HUES6 (cell line): Measurements from ENCODE around the gene TAF6.

Source experiments
- H3K27ac ChIP-seq: 2 replicates; pipeline ENCODE4 v1.7.0; 2013; ENCODE audit warnings: low read depth, mild to moderate bottlenecking, low read length, inconsistent platforms
- H3K27me3 ChIP-seq: 2 replicates; pipeline ENCODE4 v1.6.1; 2013; ENCODE audit warnings: low read length; ENCODE audit not compliant: control insufficient read depth, insufficient read depth
- H3K36me3 ChIP-seq: 2 replicates; pipeline ENCODE4 v1.6.1; 2013; ENCODE audit warnings: low read length; ENCODE audit not compliant: control insufficient read depth, insufficient read depth
- H3K4me1 ChIP-seq: 2 replicates; pipeline ENCODE4 v1.6.1; 2013; ENCODE audit warnings: low read length; ENCODE audit not compliant: control insufficient read depth, insufficient read depth
- H3K4me3 ChIP-seq: 2 replicates; pipeline ENCODE4 v1.5.1; 2013; ENCODE audit warnings: low read depth, low read length
- H3K9ac ChIP-seq: one replicate; pipeline ENCODE4 v1.6.1; 2013; ENCODE audit warnings: mild to moderate bottlenecking, low read length
- H3K9me3 ChIP-seq: 2 replicates; pipeline ENCODE4 v1.6.1; 2013; ENCODE audit warnings: low read depth, low read length; ENCODE audit not compliant: control insufficient read depth, insufficient read depth

The TAF6 gene

DNA sequence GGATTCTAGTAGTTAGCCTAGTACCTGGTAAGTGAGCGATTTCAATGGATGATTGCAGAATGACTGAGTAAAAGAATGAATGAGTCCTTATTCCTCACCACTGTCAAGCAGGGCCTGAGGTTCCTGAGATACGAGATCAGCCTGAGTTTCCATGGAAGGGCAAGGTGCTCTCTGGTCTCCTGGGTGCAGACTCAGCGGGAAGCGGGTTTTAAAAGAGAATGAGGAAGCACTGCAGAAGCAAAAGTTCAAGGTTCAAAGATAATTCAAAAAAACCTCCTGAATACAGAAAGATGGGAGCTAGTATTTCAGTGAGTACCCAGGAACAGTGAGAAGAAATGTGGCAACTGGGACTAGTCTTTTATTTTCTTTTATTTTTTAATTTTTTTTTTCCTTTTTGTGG lies 42.0 kb downstream of the TAF6 start:
- Histone ChIP-seq H3K4me3 (no peak overlapping the region), H3K36me3 (peaks cover 79% of the 10 kb centered on the region), H3K9ac (no peak overlapping the region), H3K4me1 (peaks cover 4% of the 10 kb centered on the region; the same call in 1 of the 2 replicates), H3K27ac (no peak overlapping the region), H3K9me3 (peaks cover 37% of the 10 kb centered on the region), H3K27me3 (no peaks in the 10 kb centered on the region)

DNA sequence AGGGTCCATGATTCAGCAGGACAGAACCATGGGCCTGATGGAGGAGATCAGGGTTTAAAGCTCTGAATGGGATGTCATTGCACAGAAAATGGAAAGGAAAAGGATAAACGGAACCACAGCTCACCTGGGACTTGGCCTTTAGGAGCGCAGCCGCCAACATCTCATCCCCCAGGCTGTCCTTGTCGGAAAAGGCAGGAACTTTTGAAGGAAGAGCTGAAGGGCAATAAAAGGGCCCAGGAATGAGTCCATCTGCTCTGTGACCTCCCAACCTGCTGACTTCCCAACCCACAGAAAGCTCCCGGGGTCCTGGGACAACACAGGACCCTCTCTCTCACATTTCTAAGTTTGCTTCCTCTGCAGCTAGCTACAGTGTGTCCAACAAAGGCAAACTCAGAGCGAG lies 43.7 kb downstream of the TAF6 start:
- H3K36me3 ChIP-seq = peaks cover 97% of the 10 kb centered on the region
- no peak overlapping the region for H3K4me3 ChIP-seq

DNA sequence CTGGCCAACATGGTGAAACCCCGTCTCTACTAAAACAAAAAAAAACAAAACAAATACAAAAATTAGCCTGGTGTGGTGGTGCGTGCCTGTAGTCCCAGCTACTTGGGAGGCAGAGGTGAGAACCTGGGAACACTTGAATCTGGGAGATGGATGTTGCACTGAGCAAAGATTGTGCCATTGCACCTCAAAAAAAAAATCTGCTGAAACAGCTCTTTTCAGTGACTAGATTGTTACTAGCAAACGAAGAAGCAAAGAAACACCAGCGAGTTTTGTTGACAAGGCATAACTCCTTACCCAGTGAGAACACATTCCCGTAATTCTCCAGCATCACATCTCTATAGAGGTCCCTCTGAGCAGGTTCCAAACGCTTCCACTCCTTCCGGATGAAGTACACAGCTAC lies 44.3 kb downstream of the TAF6 start:
- H3K27ac ChIP-seq = no peak overlapping the region
- no peaks in the 10 kb centered on the region for H3K4me1 ChIP-seq
- H3K4me3 ChIP-seq = no peak overlapping the region
- H3K27me3 ChIP-seq = no peaks in the 10 kb centered on the region
- H3K36me3 ChIP-seq = peaks cover 98% of the 10 kb centered on the region
- no peak overlapping the region for H3K9ac ChIP-seq
- H3K9me3 ChIP-seq = peaks cover 61% of the 10 kb centered on the region

More for the DNA sequence above, 43.7 kb downstream of the TAF6 start:
- Histone ChIP-seq H3K9ac (no peak overlapping the region), H3K27ac (no peak overlapping the region), H3K27me3 (no peaks in the 10 kb centered on the region), H3K9me3 (peaks cover 55% of the 10 kb centered on the region), H3K4me1 (peaks cover 4% of the 10 kb centered on the region; the same call in 1 of the 2 replicates)

DNA sequence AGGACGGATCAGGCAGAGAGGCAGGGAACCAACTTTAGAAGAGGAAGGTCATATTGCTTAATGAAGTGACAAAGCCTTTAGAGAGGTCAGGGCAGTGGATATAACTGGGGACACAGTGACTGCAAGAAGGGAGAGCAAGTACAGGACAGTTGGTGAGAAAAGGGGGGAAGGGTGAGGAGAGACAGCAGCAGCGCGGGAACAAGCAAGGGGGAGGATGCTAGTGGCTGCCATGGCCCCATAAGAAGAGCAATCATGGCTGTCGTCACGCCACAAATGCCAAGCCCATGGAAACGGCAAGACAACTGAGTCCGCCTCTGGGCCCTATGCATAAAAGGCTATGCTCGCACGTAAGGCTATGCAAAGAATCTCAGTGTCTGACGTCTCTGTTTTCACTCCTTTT lies 46.7 kb downstream of the TAF6 start:
- no peak overlapping the region for H3K27ac ChIP-seq
- H3K4me1 ChIP-seq = no peaks in the 10 kb centered on the region
- H3K27me3 ChIP-seq = no peaks in the 10 kb centered on the region
- peaks cover 92% of the 10 kb centered on the region for H3K36me3 ChIP-seq
- H3K9ac ChIP-seq = no peak overlapping the region
- H3K4me3 ChIP-seq = no peak overlapping the region
- H3K9me3 ChIP-seq = peaks cover 63% of the 10 kb centered on the region

DNA sequence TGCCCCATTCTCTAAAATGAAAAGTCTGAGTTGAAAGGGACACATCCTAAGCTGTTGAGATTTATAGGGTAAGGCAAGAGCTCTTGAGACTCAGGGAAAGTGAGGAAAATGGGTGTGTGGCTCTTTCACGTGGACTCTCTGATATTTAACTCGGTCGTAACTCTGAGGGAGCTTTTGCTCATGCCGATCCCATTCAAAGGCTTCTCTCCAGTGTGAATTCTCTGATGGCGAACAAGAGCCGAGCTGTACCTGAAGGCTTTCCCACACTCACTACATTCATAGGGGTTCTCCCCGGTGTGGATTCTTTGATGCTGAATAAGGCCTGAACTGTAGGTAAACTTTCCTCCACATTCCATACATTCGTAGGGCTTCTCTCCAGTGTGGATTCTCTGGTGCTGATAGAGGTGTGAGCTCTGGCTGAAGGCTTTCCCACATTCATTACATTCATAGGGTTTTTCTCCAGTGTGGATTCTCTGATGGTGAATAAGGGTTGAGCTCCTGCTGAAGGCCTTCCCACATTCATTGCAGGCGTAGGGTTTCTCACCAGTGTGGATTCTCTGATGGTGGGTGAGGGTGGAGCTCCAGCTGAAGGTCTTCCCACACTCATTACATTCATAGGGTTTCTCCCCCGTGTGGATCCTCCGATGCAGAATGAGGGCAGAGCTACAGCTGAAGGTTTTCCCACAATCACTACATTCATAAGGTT lies 48.0 kb downstream of the TAF6 start:
- peaks cover 60% of the 10 kb centered on the region for H3K9me3 ChIP-seq

DNA sequence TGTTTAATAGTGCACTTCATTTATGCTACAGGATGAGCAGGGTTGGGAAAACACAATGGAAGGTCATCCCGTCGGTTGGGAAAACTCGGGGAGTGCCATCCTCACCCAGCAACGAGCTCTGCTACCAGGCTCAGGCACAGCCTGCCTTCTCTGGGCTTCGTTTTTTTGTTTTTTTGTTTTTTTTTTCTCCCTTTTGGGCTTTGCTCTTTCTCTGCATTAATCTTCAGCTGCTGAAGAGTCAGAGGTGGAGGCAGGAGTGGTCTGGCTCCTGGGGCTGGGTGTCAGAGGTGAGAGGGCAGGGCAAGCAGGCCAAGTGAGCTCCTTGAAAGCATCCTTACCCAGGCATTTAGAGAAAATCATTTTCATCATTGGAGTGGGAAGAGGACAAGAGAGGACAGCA lies 49.2 kb downstream of the TAF6 start:
- H3K9ac ChIP-seq = no peak overlapping the region
- no peaks in the 10 kb centered on the region for H3K4me1 ChIP-seq
- H3K27ac ChIP-seq = no peak overlapping the region
- no peaks in the 10 kb centered on the region for H3K27me3 ChIP-seq
- H3K9me3 ChIP-seq = peaks cover 52% of the 10 kb centered on the region
- H3K4me3 ChIP-seq = no peak overlapping the region
- peaks cover 76% of the 10 kb centered on the region for H3K36me3 ChIP-seq

More for the DNA sequence above, 48.0 kb downstream of the TAF6 start:
- no peak overlapping the region for H3K4me3 ChIP-seq
- H3K27me3 ChIP-seq = no peaks in the 10 kb centered on the region
- no peaks in the 10 kb centered on the region for H3K4me1 ChIP-seq
- H3K9ac ChIP-seq = no peak overlapping the region
- H3K36me3 ChIP-seq = peaks cover 80% of the 10 kb centered on the region
- H3K27ac ChIP-seq = no peak overlapping the region

DNA sequence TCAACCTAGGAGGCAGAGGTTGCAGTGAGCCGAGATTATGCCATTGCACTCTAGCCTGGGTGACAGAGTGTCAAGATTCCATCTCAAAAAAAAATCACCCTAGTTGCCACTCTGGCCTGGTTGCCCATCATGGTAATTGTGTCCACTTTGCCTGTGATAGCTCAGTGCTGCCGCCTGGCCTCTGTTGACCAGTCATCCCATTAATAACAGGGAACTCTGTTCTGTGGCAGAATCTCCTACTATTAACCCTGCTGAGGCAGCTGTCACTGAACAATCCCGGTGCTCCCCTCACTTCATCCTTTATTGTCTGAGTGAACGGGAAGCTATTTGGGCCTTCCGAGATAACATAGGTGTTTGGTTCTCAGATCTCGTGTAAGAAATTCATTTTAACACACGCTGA lies 52.2 kb downstream of the TAF6 start:
- H3K27ac ChIP-seq = no peak overlapping the region
- no peak overlapping the region for H3K9ac ChIP-seq
- no peak overlapping the region for H3K4me3 ChIP-seq
- peaks cover 71% of the 10 kb centered on the region for H3K36me3 ChIP-seq
- no peaks in the 10 kb centered on the region for H3K27me3 ChIP-seq
- peaks cover 23% of the 10 kb centered on the region for H3K9me3 ChIP-seq
- no peaks in the 10 kb centered on the region for H3K4me1 ChIP-seq

DNA sequence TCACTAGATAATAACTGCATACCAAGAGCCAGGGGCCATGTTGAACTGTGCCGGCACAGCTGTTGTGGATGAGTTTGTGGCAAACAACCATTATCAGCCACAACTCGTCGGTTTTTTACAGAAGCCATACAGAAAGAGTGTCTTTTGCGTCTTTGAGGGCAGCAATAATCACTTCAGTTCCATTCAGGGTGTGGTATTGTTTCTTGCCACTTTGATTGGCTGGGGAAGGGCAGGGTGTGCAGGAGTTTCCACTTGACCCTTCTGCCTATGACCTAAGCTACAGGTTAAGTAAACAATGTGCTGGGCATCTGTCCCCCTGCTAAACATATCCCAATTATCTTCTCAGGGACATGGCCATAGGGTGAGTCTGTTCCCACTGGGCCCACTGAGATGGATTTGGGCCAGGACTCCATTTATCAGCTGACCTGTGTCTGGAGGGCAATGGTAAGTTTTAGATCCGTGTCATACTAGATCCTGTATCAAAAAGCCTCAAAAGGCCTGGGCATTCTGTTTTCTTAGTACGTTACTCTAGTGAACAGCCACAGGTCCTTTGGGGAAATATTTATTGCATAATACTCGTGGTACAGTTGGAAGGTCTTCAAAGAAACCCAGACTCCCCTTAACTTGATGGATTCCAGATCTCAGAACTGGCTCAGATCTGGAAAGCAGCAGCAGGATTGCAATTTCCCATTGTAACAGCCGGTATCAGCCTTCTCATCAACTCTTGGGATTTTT lies 53.5 kb downstream of the TAF6 start:
- peaks cover 70% of the 10 kb centered on the region for H3K36me3 ChIP-seq
- H3K9ac ChIP-seq = no peak overlapping the region
- no peak overlapping the region for H3K27ac ChIP-seq
- no peaks in the 10 kb centered on the region for H3K27me3 ChIP-seq
- peaks cover 10% of the 10 kb centered on the region for H3K9me3 ChIP-seq
- H3K4me1 ChIP-seq = no peaks in the 10 kb centered on the region
- H3K4me3 ChIP-seq = no peak overlapping the region

DNA sequence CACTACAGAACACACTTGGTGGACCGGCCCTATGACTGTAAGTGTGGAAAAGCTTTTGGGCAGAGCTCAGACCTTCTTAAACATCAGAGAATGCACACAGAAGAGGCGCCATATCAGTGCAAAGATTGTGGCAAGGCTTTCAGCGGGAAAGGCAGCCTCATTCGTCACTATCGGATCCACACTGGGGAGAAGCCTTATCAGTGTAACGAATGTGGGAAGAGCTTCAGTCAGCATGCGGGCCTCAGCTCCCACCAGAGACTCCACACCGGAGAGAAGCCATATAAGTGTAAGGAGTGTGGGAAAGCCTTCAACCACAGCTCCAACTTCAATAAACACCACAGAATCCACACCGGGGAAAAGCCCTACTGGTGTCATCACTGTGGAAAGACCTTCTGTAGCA lies 55.0 kb downstream of the TAF6 start:
- Histone ChIP-seq H3K27ac (no peak overlapping the region), H3K9ac (no peak overlapping the region), H3K4me3 (no peak overlapping the region), H3K27me3 (no peaks in the 10 kb centered on the region), H3K9me3 (no peaks in the 10 kb centered on the region), H3K4me1 (no peaks in the 10 kb centered on the region), H3K36me3 (peaks cover 66% of the 10 kb centered on the region)

DNA sequence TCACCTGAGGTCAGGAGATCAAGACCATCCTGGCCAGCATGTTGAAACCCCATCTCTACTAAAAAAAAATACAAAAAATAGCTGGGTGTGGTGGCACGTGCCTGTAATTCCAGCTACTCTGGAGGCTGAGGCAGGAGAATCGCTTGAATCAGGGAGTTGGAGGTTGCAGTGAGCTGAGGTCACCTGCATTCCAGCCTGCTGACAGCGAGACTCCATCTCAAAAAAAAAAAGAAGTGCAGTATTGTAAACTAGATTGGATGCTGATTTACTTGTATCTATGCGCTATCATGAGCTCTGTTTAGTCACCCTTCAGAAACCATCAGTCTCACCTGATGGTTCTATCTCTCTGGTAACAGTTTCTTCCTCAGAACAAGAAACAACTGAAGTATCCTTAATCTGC lies 55.8 kb downstream of the TAF6 start:
- no peaks in the 10 kb centered on the region for H3K9me3 ChIP-seq
- no peaks in the 10 kb centered on the region for H3K4me1 ChIP-seq
- H3K27me3 ChIP-seq = no peaks in the 10 kb centered on the region
- peaks cover 71% of the 10 kb centered on the region for H3K36me3 ChIP-seq
- H3K27ac ChIP-seq = no peak overlapping the region
- H3K4me3 ChIP-seq = no peak overlapping the region
- H3K9ac ChIP-seq = no peak overlapping the region

DNA sequence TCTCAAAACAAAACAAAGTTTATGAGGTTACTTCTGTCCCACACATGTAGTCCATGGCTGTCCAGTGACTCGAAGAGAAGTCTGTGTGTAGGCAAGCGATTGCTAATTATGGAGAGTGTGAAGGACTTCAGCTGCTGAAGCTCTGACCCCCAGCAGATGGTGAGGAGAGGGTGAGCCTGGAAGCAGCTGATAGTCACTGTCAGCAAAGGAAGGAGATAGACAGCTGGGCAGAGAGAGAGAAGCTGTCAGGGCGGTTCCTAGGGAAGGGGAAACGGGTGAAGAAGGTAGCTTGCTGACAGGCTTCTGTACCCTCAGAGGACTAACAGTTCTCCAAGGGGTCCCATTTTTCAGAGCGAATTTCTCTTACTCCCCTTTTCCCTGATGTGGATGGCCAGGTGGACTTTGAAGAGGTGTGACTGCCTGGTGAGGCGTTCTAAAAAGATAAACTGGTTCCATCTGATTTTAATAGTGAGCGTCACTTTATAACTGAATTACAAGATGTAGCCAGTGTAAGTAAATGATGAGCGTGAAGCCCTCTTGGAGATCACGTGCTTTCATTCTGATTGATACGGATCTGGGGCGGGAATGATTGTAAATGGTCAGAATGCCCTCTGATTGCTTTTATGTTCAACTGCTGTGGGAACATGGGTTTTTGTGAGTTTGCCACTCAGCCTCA lies 57.5 kb downstream of the TAF6 start:
- H3K9me3 ChIP-seq = no peaks in the 10 kb centered on the region
- no peak overlapping the region for H3K27ac ChIP-seq
- H3K27me3 ChIP-seq = no peaks in the 10 kb centered on the region
- H3K4me3 ChIP-seq = no peak overlapping the region
- peaks cover 81% of the 10 kb centered on the region for H3K36me3 ChIP-seq
- no peaks in the 10 kb centered on the region for H3K4me1 ChIP-seq
- no peak overlapping the region for H3K9ac ChIP-seq
